Activated T-helper 1 cell treated with anti-CD3 and anti-CD28 coated beads, Interleukin-12 subunit alpha, Interleukin-12 subunit beta, Interleukin-2, Interleukin-4 antibody, amounts not matched to agents 30 ng/mL and 10 ng/mL and 1 ng/mL, durations not matched to agents 14 hours and 24 hours and 36 hours (primary cell): ENCODE results near the gene CDH20. TPM values are rescaled to one million over a fixed set of nuclear protein-coding genes. Genes with fewer than 3 reads are reported as not detected.

Experiments used
- DNase-seq: peaks from one replicate; pipeline ENCODE4 v3.0.0; 2021; ENCODE audit warnings: low spot score
- H3K27ac Mint-ChIP-seq: one replicate; pipeline ENCODE4 v1.8.0; 2021; ENCODE audit warnings: mild to moderate bottlenecking, mixed read lengths
- H3K27me3 Mint-ChIP-seq: one replicate; pipeline ENCODE4 v1.8.0; 2022; ENCODE audit warnings: mild to moderate bottlenecking, moderate library complexity, mixed read lengths; ENCODE audit not compliant: insufficient read depth
- H3K36me3 Mint-ChIP-seq: one replicate; pipeline ENCODE4 v1.8.0; 2021; ENCODE audit warnings: low read depth, mixed read lengths
- H3K4me1 Mint-ChIP-seq: one replicate; pipeline ENCODE4 v1.8.0; 2021; ENCODE audit warnings: low read depth, mixed read lengths
- H3K4me3 Mint-ChIP-seq: one replicate; pipeline ENCODE4 v1.8.0; 2021; ENCODE audit warnings: mild to moderate bottlenecking, moderate library complexity, mixed read lengths
- H3K9me3 Mint-ChIP-seq: one replicate; pipeline ENCODE4 v1.8.0; 2021; ENCODE audit warnings: mixed read lengths
- intact Hi-C: fragments of 100-400 bp; cut with micrococcal nuclease; formaldehyde crosslinking; loops from one replicate; pipeline ENCODE4 v1.15.1; 2024
- total RNA-seq: library from RNA; stranded (reverse); gene quantifications from 2 replicates; pipeline ENCODE4 v1.2.3, GENCODE V29; 2022

Gene CDH20
- total RNA-seq, 1 donor from 2014 or later: not detected

DNA sequence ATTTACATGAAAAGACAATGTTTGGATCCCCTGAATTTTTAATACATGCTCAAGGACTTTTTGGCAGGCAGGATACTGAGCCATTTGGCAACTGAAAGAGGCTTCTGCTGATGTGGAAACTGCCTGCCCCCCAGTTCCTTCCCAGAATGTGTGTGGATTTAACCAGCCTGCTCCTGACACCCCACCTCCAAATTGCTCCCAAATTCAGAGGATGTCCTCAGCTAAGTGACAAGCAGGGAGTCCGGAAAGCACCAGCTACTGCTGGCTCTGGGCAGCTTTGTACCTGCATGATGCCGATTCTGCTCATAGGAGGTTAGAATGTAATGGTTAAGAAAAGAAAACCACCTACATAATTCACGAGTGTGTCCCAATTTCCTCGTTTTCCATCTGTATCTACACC lies 197.5 kb downstream of the CDH20 start:
- intact Hi-C loops: no loop called here
- no peak for DNase-seq
- H3K27me3 Mint-ChIP-seq: no peaks in the 10 kb centered on the region
- H3K27ac Mint-ChIP-seq: no peak overlapping the region
- no peak overlapping the region for H3K4me3 Mint-ChIP-seq
- H3K4me1 Mint-ChIP-seq: no peaks in the 10 kb centered on the region
- no peaks in the 10 kb centered on the region for H3K36me3 Mint-ChIP-seq
- no peaks in the 10 kb centered on the region for H3K9me3 Mint-ChIP-seq

DNA sequence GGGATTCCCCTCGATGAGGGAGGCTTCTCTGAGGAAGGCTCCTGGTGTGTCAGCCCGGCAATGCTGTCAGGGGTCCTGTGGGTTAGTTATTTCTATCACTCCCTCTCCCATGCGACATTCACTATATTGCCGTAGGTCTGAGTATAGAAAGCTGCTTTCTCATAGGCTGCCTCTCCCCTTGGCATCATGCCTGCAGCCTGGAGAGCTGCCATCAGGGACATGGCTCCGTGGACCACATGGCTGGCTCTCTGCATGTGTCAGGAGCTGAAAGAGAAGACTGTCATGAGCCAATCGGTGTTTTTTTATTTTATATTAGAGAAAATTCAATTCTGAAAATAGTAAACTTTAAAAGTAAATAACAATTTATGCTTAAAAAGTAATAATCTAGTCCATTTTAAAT lies 198.0 kb downstream of the CDH20 start:
- no peaks in the 10 kb centered on the region for H3K27me3 Mint-ChIP-seq
- H3K4me3 Mint-ChIP-seq: no peak overlapping the region
- no peak overlapping the region for H3K27ac Mint-ChIP-seq
- no peaks in the 10 kb centered on the region for H3K36me3 Mint-ChIP-seq
- no peak for DNase-seq
- no peaks in the 10 kb centered on the region for H3K4me1 Mint-ChIP-seq
- no peaks in the 10 kb centered on the region for H3K9me3 Mint-ChIP-seq
- intact Hi-C loops: no loop called here

DNA sequence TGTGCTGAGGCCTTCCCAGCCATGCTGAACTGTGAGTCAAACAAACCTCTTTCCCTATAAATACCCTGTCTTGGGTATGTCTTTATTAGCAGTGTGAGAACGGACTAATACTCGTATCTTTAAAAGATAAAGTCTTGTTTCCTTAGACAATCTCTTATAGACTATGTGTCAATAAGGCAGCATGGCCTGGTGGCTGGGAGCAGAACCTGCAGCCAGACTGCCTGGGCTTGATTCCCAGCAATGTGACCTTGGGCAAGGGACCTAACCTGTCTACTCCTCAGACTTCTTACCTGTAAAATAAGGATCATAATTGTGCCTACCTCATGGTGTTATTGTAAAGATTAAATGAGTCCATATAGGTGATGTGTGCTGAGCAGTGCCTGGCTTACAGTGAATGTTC lies 198.7 kb downstream of the CDH20 start:
- Mint-ChIP-seq H3K9me3 (no peaks in the 10 kb centered on the region), H3K4me1 (no peaks in the 10 kb centered on the region), H3K27me3 (no peaks in the 10 kb centered on the region), H3K36me3 (no peaks in the 10 kb centered on the region), H3K27ac (no peak overlapping the region), H3K4me3 (no peak overlapping the region)
- no peak for DNase-seq
- intact Hi-C loops: no loop called here

DNA sequence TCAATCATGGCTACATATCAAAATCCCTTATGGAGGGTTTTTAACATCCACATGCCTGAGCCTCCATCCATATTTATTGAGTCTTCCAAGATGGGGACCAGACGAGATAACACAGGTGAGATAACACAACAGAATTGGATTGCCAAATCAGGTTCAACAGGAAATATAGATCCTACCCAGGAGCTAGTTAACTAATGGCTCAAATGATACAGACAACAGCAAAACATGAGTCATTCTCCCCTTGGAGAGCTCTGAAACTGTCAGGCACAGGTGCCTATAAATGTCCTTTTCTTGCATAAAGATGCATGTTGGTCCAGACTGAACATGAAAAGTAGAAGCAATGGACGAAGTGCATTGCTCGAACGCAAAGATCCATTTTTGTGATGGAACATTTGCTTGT lies 202.2 kb downstream of the CDH20 start:
- H3K4me3 Mint-ChIP-seq: no peak overlapping the region
- no peaks in the 10 kb centered on the region for H3K4me1 Mint-ChIP-seq
- no peaks in the 10 kb centered on the region for H3K36me3 Mint-ChIP-seq
- intact Hi-C loops: no loop called here
- no peak overlapping the region for H3K27ac Mint-ChIP-seq
- no peaks in the 10 kb centered on the region for H3K27me3 Mint-ChIP-seq
- H3K9me3 Mint-ChIP-seq: no peaks in the 10 kb centered on the region
- no peak for DNase-seq

DNA sequence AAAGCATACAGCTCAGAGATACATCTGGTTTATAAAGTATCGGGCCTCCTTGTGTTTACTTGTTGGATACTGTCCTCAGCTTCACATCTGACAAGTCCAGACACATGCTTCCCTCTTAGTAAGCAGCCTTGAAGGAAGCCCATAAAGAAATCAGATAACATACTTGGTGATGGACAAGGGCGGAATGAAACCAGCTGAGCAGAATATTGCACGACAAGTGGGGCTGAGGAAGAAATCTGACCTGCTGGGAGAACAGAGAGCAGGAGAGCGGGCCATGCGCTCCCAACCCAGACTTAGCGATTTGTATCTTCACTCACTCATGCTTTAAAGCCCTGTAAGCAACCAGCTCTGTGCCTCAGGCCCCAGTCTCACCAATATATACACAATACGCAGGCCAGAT lies 208.4 kb downstream of the CDH20 start:
- Mint-ChIP-seq H3K4me3 (no peak overlapping the region), H3K27ac (no peak overlapping the region), H3K36me3 (no peaks in the 10 kb centered on the region), H3K4me1 (no peaks in the 10 kb centered on the region), H3K9me3 (no peaks in the 10 kb centered on the region), H3K27me3 (no peaks in the 10 kb centered on the region)
- DNase-seq: no peak
- intact Hi-C loops: no loop called here

DNA sequence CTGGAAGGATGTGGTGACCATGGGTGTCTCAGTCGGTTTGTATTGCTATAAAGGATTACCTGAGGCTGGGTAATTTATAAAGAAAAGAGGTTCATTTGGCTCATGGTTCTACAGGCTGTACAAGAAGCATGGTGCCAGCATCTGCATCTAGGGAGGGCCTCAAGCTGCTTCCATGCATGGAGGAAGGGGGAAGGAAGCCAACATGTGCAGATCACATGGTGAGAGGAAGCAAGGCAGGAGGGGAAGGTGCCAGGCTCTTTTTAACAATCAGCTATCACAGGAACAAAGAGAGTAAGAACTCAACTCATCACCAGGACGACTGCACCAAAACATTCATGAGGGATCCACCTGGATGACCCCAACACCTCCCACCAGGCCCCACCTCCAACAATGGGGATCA lies 209.4 kb downstream of the CDH20 start:
- DNase-seq: no peak
- H3K4me1 Mint-ChIP-seq: no peaks in the 10 kb centered on the region
- H3K9me3 Mint-ChIP-seq: no peaks in the 10 kb centered on the region
- no peaks in the 10 kb centered on the region for H3K36me3 Mint-ChIP-seq
- H3K27ac Mint-ChIP-seq: no peak overlapping the region
- H3K27me3 Mint-ChIP-seq: no peaks in the 10 kb centered on the region
- intact Hi-C loops: no loop called here
- no peak overlapping the region for H3K4me3 Mint-ChIP-seq

DNA sequence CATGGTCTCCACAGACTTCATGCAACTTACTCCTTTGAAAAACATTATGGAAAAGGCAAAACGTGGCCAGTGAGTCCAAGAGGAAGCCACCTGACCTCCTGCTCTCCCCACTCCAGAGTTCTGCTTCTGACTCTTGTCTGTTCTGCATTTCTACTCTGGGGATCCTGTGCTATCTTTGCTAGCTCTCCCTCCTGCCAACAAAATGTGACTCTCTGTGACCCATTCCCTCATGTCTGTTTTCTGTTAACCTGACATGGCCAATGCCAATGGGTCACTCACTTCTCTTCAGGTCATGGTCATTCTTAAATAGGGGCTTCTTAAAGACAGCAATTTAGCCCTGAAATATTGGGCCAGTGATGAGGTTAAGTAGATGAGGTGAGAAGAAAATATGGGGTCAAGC lies 210.3 kb downstream of the CDH20 start:
- DNase-seq: no peak
- H3K27ac Mint-ChIP-seq: no peak overlapping the region
- H3K36me3 Mint-ChIP-seq: no peaks in the 10 kb centered on the region
- no peaks in the 10 kb centered on the region for H3K4me1 Mint-ChIP-seq
- peaks cover under 1% of the 10 kb centered on the region for H3K27me3 Mint-ChIP-seq
- no peaks in the 10 kb centered on the region for H3K9me3 Mint-ChIP-seq
- intact Hi-C loops: no loop called here
- no peak overlapping the region for H3K4me3 Mint-ChIP-seq

DNA sequence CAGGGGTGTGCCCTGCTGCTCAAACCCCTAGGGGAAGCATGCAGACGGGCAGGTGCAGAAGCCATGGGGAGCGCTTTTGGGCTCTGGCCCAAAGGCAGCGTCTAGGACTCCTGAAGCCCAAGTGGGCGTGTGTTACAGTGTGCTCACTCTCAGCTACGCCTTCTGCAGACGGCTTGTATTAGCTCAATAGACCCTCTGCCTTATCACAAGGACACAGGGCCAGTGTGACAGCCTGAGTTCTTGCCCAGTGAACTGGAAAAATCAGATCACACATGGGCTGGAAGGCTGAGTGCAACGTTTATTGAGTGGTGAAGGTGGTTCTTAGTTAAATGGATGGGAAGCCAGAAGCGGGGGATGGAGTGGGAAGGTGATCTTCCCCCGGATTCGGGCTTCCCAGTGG lies 210.9 kb downstream of the CDH20 start:
- H3K27ac Mint-ChIP-seq: no peak overlapping the region
- no peaks in the 10 kb centered on the region for H3K4me1 Mint-ChIP-seq
- H3K36me3 Mint-ChIP-seq: no peaks in the 10 kb centered on the region
- no peaks in the 10 kb centered on the region for H3K9me3 Mint-ChIP-seq
- intact Hi-C loops: no loop called here
- no peak overlapping the region for H3K4me3 Mint-ChIP-seq
- no peak for DNase-seq
- peaks cover 4% of the 10 kb centered on the region for H3K27me3 Mint-ChIP-seq

DNA sequence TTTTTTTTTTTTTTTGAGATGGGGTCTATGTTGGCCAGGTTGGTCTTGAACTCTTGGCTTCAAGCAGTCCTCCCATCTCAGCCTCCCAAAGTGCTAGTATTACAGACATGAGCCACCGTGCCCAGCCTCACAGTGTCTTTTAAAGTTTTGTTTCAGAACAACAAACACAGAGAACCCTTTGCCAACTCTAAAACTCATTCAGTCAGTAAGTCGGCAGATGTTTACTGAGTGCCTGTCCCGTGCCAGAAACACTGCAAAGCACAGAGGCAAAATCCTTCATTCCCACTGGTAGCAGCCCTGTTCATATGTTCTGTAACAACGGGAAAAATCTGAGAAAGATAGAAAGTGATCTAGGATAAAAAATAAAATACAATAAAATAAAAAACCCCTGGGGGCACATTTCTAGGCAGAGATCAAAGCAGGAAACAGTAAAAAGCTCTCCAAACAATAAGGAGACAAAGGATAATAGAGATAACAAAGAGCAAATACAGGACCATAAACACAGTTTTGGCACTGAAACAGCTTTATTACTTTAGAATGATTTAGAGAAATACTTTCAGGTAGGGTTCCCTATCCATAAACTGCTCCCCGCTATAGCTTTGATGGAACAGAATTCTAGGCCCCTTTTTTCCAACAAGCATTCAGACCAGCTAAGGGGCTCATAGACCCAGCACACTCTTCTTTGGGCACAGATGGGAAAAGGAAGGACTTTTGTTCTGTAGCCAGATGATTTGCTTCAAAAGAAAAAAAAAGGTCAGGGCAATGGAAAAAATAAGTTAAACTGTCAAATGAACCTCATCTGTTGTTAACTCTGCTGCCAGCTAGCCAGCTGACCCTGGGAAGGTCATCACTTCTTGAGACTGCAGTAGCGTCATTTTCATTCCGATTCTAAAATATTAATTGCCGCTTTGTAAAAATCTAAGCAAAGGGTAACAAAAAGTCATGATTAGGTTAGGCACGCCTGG lies 212.3 kb downstream of the CDH20 start:
- DNase-seq: no peak
- Mint-ChIP-seq H3K4me1 (no peaks in the 10 kb centered on the region), H3K9me3 (no peaks in the 10 kb centered on the region), H3K36me3 (no peaks in the 10 kb centered on the region), H3K27me3 (peaks cover 6% of the 10 kb centered on the region), H3K4me3 (no peak overlapping the region), H3K27ac (no peak overlapping the region)
- intact Hi-C loops: no loop called here

DNA sequence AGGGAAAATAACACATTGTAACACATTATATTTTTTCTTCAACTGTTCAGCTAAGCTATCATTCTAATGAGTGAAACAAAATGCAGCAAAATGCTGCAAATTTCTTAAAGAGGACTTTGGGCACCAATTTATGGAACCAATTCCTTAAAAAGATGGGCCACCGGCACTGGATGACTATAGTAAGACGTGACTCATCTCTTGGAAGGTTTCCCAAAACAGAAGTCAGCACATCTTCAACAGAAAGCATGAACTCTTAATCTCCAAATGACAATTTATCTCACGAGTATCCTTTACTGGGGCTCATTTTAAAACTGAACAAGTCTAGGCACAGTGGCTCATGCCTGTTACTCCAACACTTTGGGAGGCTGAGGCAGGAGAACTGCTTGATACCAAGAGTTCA lies 213.4 kb downstream of the CDH20 start:
- Mint-ChIP-seq H3K4me3 (no peak overlapping the region), H3K27ac (no peak overlapping the region), H3K9me3 (no peaks in the 10 kb centered on the region), H3K36me3 (no peaks in the 10 kb centered on the region), H3K27me3 (peaks cover 6% of the 10 kb centered on the region), H3K4me1 (no peaks in the 10 kb centered on the region)
- DNase-seq: no peak
- intact Hi-C loops: no loop called here

DNA sequence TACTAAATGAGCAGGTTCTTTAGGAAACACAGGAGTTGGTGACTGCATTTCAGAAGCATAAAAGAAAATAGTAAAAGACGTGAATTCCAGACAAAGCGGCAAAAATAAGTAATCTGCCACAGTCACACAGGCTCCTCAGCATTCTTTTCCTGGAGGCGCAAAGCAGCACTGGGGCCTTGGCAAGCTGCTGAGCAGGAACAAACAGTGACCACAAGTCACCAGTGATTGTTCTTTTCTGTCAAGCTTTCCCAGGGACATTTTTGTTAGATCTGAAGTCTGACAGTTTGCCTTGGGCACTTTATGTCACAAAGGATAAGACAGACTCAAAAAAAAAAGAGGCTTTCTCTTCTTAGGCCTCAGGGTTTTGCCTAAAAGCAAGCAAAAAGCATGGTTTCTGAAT lies 216.2 kb downstream of the CDH20 start:
- no peak overlapping the region for H3K27ac Mint-ChIP-seq
- H3K4me3 Mint-ChIP-seq: no peak overlapping the region
- H3K4me1 Mint-ChIP-seq: no peaks in the 10 kb centered on the region
- DNase-seq: no peak
- H3K27me3 Mint-ChIP-seq: peaks cover 6% of the 10 kb centered on the region
- no peaks in the 10 kb centered on the region for H3K36me3 Mint-ChIP-seq
- intact Hi-C loops: no loop called here
- H3K9me3 Mint-ChIP-seq: no peaks in the 10 kb centered on the region

DNA sequence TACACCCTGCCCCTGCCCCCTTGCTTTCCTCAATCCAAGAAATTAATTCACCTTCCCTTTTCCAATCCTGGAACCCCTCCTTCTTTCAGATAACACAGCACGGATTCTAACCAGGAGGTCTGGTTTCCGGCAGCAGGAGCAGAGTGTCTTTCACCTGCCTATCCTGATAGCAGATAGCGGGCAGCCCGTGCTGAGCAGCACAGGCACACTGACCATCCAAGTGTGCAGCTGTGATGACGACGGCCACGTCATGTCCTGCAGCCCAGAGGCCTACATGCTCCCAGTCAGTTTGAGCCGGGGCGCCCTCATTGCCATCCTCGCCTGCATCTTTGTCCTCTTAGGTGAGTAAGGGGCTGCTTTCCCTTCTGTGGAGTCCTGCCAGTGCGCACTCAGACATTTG lies 216.7 kb downstream of the CDH20 start:
- no peaks in the 10 kb centered on the region for H3K9me3 Mint-ChIP-seq
- peaks cover 4% of the 10 kb centered on the region for H3K4me1 Mint-ChIP-seq
- H3K27ac Mint-ChIP-seq: no peak overlapping the region
- H3K36me3 Mint-ChIP-seq: no peaks in the 10 kb centered on the region
- peaks cover 6% of the 10 kb centered on the region for H3K27me3 Mint-ChIP-seq
- intact Hi-C loops: loop anchor here (10.0 kb wide), 1 partner anchor 345 kb away; the partner anchor contains the start of gene RNF152
- H3K4me3 Mint-ChIP-seq: no peak overlapping the region
- DNase-seq: no peak

DNA sequence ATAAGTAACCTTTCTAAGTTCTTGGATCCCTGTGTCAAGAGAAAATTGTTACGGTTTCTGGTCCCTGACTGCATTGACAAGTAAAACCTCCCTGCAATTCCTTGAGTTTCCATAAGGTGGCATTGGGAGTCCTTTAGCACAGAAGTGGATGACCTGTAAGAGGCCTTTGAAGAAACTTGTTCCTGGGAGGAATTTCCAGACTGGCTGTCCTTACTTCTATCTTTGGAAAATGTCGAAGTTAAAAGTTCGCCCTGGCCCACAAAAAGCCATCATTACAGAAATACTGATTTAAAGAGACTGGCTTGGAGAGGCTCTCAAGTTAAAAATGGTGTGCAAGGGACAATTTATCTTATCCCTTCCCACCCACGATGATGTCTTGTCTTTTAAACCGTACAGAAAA lies 218.4 kb downstream of the CDH20 start:
- Mint-ChIP-seq H3K27ac (no peak overlapping the region), H3K4me3 (no peak overlapping the region), H3K4me1 (peaks cover 4% of the 10 kb centered on the region), H3K36me3 (no peaks in the 10 kb centered on the region), H3K9me3 (no peaks in the 10 kb centered on the region), H3K27me3 (peaks cover 6% of the 10 kb centered on the region)
- DNase-seq: no peak
- intact Hi-C loops: loop anchor here (1.0 to 10.0 kb wide), 2 partner anchors 343 to 580 kb away; partner anchors contain the start of gene RNF152
